ENCODE results near the gene WBP2NL. TPM values are rescaled to one million over a fixed set of nuclear protein-coding genes. Genes with fewer than 3 reads are reported as not detected.

Gene WBP2NL
- total RNA-seq, 1 donor from 2014 or later, result 1.9 TPM

DNA sequence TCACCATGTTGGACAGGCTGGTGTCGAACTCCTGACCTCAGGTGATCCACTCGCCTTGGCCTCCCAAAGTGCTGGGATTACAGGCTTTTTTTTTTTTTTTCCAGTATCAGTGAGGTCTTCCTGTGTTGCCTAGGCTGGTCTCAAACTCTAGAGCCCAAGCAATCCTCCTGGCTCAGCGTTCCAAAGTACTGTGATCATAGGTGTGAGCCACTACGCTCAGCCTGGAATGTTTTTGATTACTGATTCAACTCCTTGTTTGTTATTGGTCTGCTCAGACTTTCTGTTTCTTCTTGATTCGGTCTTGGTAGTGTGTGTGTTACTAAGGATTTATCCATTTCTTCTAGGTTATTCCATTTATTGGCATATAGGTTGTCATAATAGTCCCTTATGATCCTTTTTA is 40.7 kb downstream of the WBP2NL start:
- H3K4me3 ChIP-seq, result no peak overlapping the region
- DNase-seq (no peak), ATAC-seq (no peak)
- intact Hi-C loops (cut with DNase I), result no loop called here
- no peaks in the 10 kb centered on the region for H3K4me1 ChIP-seq
- H3K9me3 ChIP-seq, result peaks cover 6% of the 10 kb centered on the region
- no peaks in the 10 kb centered on the region for H3K36me3 ChIP-seq
- no peaks in the 10 kb centered on the region for H3K27me3 ChIP-seq (ENCODE audit: low read depth)
- no peak overlapping the region for H3K27ac ChIP-seq
- TF ChIP-seq, protein P1, sequence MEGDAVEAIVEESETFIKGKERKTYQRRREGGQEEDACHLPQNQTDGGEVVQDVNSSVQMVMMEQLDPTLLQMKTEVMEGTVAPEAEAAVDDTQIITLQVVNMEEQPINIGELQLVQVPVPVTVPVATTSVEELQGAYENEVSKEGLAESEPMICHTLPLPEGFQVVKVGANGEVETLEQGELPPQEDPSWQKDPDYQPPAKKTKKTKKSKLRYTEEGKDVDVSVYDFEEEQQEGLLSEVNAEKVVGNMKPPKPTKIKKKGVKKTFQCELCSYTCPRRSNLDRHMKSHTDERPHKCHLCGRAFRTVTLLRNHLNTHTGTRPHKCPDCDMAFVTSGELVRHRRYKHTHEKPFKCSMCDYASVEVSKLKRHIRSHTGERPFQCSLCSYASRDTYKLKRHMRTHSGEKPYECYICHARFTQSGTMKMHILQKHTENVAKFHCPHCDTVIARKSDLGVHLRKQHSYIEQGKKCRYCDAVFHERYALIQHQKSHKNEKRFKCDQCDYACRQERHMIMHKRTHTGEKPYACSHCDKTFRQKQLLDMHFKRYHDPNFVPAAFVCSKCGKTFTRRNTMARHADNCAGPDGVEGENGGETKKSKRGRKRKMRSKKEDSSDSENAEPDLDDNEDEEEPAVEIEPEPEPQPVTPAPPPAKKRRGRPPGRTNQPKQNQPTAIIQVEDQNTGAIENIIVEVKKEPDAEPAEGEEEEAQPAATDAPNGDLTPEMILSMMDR (IDR thresholded peaks at IDR 0.05), result no peak

DNA sequence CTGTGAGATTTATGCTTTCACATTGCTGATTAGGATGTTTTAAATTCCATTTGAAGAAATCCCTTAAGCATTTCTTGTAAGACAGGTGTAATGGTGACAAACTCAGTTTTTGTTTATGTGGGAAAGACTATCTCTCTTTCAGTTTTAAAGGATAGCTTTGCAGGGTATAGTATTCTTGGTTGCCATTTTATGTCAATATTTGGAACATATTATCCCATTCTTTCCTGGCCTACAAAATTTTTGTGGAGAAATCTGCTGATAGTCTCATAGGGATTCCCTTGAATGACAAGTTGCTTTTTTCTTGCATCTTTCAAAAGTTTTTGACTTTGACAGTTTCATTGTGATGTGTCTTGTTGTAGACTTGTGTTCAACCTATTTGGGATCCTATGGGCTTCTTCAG is 43.2 kb downstream of the WBP2NL start:
- Histone ChIP-seq H3K27ac (no peak overlapping the region), H3K9me3 (peaks cover 6% of the 10 kb centered on the region), H3K27me3 (ENCODE audit: low read depth) (no peaks in the 10 kb centered on the region), H3K4me1 (no peaks in the 10 kb centered on the region), H3K4me3 (no peak overlapping the region), H3K36me3 (no peaks in the 10 kb centered on the region)
- DNase-seq (no peak), ATAC-seq (no peak)
- intact Hi-C loops (cut with DNase I), result no loop called here
- TF ChIP-seq, protein P1 (IDR thresholded peaks at IDR 0.05), result no peak

DNA sequence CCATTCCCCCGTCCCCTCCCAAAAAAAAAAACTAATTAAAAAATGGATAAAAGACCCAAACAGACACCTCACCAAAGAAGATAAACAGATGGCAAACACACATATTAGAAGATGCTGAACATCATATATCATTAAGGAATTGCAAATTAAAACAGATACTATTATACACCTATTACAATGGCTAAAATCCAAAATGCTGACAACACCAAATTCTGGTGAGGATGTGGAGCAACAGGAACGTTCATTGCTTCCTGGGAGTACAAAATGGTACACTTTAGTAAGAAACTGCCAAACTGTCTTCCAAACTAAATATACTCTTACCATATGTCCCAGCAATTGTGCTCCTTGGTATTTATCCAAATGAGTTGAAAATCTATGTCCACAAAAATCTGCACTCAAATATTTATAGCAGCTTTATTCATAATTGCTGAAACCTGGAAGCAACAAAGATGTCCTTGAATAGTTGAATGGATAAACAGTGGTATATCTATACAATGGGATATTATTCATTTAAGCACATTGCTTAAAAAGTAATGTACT is 52.1 kb downstream of the WBP2NL start:
- DNase-seq, result no peak
- Histone ChIP-seq H3K4me1 (no peaks in the 10 kb centered on the region), H3K9me3 (no peaks in the 10 kb centered on the region), H3K27ac (no peak overlapping the region), H3K27me3 (ENCODE audit: low read depth) (no peaks in the 10 kb centered on the region), H3K36me3 (no peaks in the 10 kb centered on the region), H3K4me3 (no peak overlapping the region)
- TF ChIP-seq, protein P1 (IDR thresholded peaks at IDR 0.05), result no peak
- ATAC-seq, result no peak
- intact Hi-C loops (cut with DNase I), result no loop called here

DNA sequence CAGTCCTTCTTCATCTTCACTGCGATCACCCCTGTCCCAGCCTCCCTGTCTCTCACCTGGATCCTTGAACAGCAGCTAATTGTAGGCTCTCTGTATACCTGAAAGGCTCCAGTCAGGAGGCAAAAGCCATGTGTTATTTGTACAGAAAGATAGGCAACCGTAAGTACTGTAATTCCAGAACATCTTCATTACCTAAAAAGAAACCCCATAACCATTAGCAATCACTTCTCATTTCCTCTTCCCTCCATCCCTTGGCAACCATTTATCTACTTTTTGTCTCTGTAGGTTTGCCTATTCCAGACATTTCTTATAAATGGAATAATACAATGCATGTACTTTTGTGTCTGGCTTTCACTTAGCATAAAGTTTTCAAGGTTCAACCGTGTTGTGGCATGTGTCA is 54.2 kb downstream of the WBP2NL start:
- DNase-seq (no peak), ATAC-seq (no peak)
- TF ChIP-seq, protein P1 (IDR thresholded peaks at IDR 0.05), result no peak
- H3K4me1 ChIP-seq, result no peaks in the 10 kb centered on the region
- intact Hi-C loops (cut with DNase I), result no loop called here
- no peak overlapping the region for H3K4me3 ChIP-seq
- H3K36me3 ChIP-seq, result no peaks in the 10 kb centered on the region
- no peaks in the 10 kb centered on the region for H3K27me3 ChIP-seq (ENCODE audit: low read depth)
- H3K9me3 ChIP-seq, result peaks cover 10% of the 10 kb centered on the region
- no peak overlapping the region for H3K27ac ChIP-seq

DNA sequence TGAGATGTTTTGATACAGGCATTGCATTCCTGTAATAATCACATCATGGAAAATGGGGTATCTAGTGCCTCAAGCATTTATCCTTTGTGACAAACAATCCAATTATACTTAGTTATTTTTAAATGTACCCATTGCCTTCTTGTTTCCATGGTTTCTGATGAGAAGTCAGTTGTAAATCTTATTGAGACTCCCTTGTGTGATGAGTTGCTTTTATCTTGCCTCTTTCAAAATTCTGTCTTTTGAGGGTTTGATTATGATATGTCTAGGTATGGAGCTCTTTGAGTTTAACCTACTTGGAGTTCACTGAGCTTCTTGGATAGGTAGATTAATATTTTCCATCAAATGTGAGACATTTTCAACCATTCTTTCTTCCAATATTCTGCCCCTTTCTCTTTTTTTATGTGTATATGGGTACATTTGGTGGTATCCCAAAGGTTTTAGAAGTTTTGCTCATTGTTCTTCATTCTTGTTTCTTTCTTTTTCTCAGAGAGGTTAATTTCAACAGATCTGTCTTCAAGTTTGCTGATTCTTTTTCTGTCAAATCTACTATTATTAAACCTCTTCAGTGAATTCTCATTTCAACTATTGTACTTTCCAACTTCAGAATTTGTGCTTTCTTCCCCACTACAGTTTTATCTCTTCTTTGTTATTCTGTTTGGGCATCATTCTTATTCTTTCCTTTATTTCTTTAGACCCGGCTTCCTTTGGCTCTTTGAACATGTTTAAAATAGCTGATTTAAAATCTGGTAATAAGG is 58.3 kb downstream of the WBP2NL start:
- intact Hi-C loops (cut with DNase I), result no loop called here
- Histone ChIP-seq H3K4me1 (no peaks in the 10 kb centered on the region), H3K27ac (no peak overlapping the region), H3K27me3 (ENCODE audit: low read depth) (no peaks in the 10 kb centered on the region), H3K9me3 (peaks cover 10% of the 10 kb centered on the region), H3K4me3 (no peak overlapping the region), H3K36me3 (peaks cover 33% of the 10 kb centered on the region)
- no peak for DNase-seq
- ATAC-seq, result no peak
- TF ChIP-seq, protein P1 (IDR thresholded peaks at IDR 0.05), result no peak

All from lower lobe of right lung (tissue), 2 donors.